H7 (cell line): ENCODE results near the gene IL33. TPM values are rescaled to one million over a fixed set of nuclear protein-coding genes. Genes with fewer than 3 reads are reported as not detected.

ENCODE experiments used
- DNase-seq: peaks from one replicate; pipeline ENCODE4 v3.0.0; 2012
- H3K27me3 ChIP-seq: 2 replicates; pipeline ENCODE4 v1.6.0; 2011; ENCODE audit warnings: mild to moderate bottlenecking, low read length; ENCODE audit not compliant: control insufficient read depth, insufficient read depth
- H3K36me3 ChIP-seq: replicated peaks from 2 replicates; pipeline ENCODE4 v1.5.1; 2011; ENCODE audit warnings: low read length; ENCODE audit not compliant: control insufficient read depth, insufficient read depth
- H3K4me3 ChIP-seq: 2 replicates; pipeline ENCODE4 v1.5.1; 2011; ENCODE audit warnings: low read depth, mild to moderate bottlenecking, control low read depth, low read length, moderate library complexity; ENCODE audit not compliant: insufficient read depth
- total RNA-seq: library from RNA; depleted of rRNA; stranded (reverse); fragments of >200 nt; shearing (Covaris generic); gene quantifications from 2 replicates; pipeline ENCODE4 v1.2.3, GENCODE V29; 2014

Gene IL33
- total RNA-seq, 1 experiment from 2014 or later: 1.2 TPM

DNA sequence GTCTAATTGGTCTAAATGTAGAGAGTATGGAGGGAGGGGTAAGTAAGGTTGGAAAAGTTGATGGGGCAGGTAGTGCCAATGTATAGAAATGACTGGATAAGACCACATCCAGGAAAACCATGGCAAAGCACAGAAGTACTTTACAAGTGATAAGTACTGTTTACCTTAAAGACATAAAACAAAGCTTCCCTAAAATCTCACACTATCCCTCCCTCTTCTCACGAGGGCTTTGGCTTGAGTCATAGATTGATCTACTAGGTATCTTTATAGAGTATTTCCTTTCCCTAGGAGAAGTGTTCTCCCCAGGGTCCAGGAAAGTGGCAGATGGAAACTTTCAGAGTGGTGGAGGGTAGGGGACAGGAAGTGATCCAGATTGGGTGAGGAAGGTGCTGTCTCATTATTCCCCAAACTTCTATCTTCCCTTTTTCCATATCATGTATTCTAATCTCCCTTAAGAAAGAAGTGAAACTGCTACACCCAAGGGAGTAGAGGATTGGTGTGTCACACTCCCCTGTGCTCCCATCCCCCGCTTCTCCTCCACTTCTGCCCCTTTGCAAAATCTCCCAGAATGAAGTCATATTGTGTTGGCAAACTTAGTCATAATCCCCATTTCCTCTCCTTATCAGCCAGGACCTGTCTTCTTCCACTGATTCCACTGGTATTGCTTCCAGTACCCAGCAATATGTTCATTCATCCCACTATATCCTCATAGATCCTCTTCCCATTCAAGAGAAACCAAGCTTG lies 14.6 kb downstream of the IL33 start:
- Histone ChIP-seq H3K36me3 (no peaks in the 10 kb centered on the region), H3K4me3 (no peak overlapping the region), H3K27me3 (no peaks in the 10 kb centered on the region)
- DNase-seq: no peak

DNA sequence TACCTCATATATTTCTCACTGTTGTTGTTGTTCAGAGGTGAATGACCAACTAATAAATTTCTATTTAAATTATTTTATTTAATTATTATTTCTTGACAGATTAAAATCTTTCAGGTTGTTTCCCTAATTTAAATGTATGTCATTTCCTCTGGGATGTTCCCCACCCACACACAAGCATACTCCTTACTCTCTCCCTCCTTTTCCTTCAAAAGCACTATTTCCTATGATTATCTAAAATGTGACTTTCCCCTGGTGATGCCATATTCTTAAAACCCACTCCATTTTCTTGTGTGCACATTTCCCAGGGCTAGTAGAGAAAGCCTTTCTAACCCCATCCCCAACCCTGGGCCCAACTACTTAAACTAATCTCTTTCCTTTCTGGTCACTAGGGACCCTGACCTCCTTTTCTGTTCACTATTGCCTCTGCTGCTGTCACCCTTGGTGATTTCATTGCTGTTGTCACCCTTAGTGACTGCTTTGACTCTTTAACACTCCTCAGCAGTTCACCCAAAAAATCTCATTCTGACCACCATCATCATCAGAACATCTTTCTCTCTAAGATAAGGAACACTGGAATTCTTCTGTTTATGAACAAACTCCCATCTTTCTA lies 16.8 kb downstream of the IL33 start:
- Histone ChIP-seq H3K27me3 (no peaks in the 10 kb centered on the region), H3K36me3 (no peaks in the 10 kb centered on the region), H3K4me3 (no peak overlapping the region)
- no peak for DNase-seq

- no peaks in the 10 kb centered on the region for H3K27me3 ChIP-seq
- no peak overlapping the region for H3K4me3 ChIP-seq
- H3K36me3 ChIP-seq: no peaks in the 10 kb centered on the region
- DNase-seq: no peak
Observed at GRCh38 chr9:6234014-6234413, 18.4 kb downstream of the IL33 start.

- H3K36me3 ChIP-seq: no peaks in the 10 kb centered on the region
- H3K4me3 ChIP-seq: no peak overlapping the region
- no peak for DNase-seq
- no peaks in the 10 kb centered on the region for H3K27me3 ChIP-seq
Observed at GRCh38 chr9:6237267-6237666, 21.7 kb downstream of the IL33 start.

GRCh38 chr9:6239048-6239461 lies 23.4 kb downstream of the IL33 start:
- DNase-seq: no peak
- Histone ChIP-seq H3K4me3 (no peak overlapping the region), H3K36me3 (no peaks in the 10 kb centered on the region), H3K27me3 (no peaks in the 10 kb centered on the region)

DNA sequence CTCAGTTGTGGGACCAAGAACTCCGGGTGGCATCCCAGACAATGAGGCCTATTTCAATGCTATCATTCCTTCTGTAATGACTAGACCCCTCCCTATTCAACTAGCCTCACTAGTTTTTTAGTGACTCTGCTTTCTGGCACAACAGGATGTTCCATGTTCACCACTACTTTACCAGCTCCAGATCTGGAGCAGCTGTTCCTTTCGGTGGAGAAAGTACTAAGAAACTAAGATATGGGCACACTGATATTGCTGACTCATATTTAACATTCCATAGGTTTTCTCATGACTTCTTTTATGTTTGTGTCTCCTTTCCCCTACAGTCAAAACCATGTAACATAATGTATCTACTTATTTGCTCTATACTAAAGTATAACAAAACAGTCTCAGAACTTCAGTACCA lies 24.1 kb downstream of the IL33 start:
- Histone ChIP-seq H3K36me3 (no peaks in the 10 kb centered on the region), H3K4me3 (no peak overlapping the region), H3K27me3 (no peaks in the 10 kb centered on the region)
- DNase-seq: no peak

DNA sequence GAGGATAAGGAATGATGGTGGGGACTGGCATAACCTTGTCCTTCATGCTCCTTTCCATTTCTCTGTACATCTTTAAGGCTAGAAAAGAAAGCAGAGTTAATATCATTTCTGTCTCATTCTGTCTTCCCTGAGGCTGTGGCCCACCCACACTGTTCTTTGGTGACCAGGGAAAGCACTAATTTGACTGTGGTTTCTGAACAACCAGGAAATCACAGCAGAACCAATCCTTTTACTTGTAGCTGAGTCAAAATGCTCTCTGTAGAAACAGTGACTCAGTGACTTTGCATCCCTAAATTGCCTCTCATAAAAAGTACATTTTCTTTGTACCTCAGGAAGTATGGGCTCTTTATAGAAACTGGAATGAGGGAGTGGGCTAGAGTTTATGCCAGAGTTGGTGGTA lies 28.1 kb downstream of the IL33 start:
- no peaks in the 10 kb centered on the region for H3K27me3 ChIP-seq
- H3K36me3 ChIP-seq: no peaks in the 10 kb centered on the region
- DNase-seq: no peak

GRCh38 chr9:6247266-6247665 lies 31.7 kb downstream of the IL33 start:
- no peak overlapping the region for H3K4me3 ChIP-seq
- DNase-seq: no peak
- no peaks in the 10 kb centered on the region for H3K27me3 ChIP-seq
- H3K36me3 ChIP-seq: no peaks in the 10 kb centered on the region

More for the DNA sequence above, 28.1 kb downstream of the IL33 start:
- H3K4me3 ChIP-seq: no peak overlapping the region

- H3K36me3 ChIP-seq: no peaks in the 10 kb centered on the region
- no peak for DNase-seq
- H3K27me3 ChIP-seq: no peaks in the 10 kb centered on the region
- H3K4me3 ChIP-seq: no peak overlapping the region
Observed at GRCh38 chr9:6268826-6269397, 53.3 kb downstream of the IL33 start.

- Histone ChIP-seq H3K4me3 (no peak overlapping the region), H3K27me3 (no peaks in the 10 kb centered on the region), H3K36me3 (no peaks in the 10 kb centered on the region)
- DNase-seq: no peak
Observed at GRCh38 chr9:6270896-6271295, 55.3 kb downstream of the IL33 start.

DNA sequence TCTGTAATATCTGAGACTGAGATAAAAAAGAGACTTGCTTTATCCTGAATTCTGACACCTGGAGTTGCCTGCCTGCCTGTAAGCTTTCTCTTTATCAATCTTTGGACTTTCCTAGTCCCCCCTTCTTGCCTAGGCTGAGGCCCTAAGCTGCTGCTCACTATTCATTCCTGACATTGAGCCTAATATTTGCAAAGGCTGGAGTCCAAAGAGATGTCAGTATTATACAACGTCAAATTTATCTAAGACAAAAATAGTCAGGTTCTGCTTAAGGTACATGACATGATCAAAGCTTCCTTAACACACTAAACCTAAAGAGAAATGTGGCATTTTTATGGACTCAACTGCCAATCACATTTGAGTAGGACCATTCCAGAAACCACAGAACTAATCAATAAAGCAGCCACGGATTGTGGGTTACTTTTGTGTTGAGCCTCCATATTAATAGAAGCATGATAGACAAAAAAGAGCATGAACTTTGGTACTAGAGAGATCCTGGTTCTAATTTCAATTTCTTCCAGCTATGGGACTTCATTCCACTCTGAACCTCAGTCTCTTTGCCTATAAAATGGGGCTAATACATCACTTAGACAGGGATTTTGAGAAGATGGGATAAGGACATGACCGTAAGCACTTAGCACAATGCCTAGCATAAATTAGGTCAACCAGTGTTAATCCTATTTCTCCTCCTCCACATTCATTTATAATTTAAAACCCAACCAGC lies 56.1 kb downstream of the IL33 start:
- no peak for DNase-seq
- no peak overlapping the region for H3K4me3 ChIP-seq
- no peaks in the 10 kb centered on the region for H3K36me3 ChIP-seq
- no peaks in the 10 kb centered on the region for H3K27me3 ChIP-seq

DNA sequence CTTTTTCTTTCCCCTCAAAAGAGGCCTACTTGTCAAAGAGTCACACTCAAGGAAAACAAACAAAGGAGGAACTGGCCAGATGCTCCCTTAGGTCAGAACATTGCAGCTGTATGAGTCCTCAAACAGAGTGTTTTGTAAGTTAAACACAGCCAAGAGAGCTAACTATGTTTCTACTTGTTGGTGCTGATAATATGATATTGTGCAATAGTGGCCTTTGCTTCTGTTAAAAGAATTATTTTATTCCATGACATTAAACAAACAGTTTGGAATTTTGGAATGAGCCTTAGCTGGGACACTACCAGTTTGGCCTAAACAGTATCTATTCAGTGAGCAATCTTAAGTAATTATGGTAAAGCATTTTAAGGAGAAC lies 56.6 kb downstream of the IL33 start:
- DNase-seq: no peak
- Histone ChIP-seq H3K27me3 (no peaks in the 10 kb centered on the region), H3K36me3 (no peaks in the 10 kb centered on the region), H3K4me3 (no peak overlapping the region)

DNA sequence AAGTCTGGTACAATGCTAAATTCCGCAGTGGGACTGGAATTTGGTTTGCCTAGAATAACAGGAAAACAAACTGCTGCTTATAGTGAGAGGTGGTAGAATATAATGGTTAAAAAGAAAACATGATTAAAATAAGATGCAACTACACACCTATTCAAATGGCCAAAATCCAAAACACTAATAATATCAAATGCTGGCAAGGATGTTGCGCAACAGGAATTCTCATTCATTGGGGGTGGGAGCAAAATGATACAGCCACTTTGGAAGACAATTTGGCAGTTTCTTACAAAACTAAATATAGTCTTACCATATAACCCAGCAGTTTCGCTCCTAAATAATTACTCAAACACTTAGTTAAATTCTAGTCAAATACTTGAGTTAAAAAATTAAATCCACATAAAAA lies 61.8 kb downstream of the IL33 start:
- no peaks in the 10 kb centered on the region for H3K36me3 ChIP-seq
- H3K4me3 ChIP-seq: no peak overlapping the region
- no peaks in the 10 kb centered on the region for H3K27me3 ChIP-seq
- no peak for DNase-seq

GRCh38 chr9:6301858-6302257 lies 86.3 kb downstream of the IL33 start:
- no peak overlapping the region for H3K4me3 ChIP-seq
- H3K27me3 ChIP-seq: no peaks in the 10 kb centered on the region
- no peak for DNase-seq
- no peaks in the 10 kb centered on the region for H3K36me3 ChIP-seq

GRCh38 chr9:6302417-6302816 lies 86.8 kb downstream of the IL33 start:
- DNase-seq: no peak
- H3K36me3 ChIP-seq: no peaks in the 10 kb centered on the region
- H3K27me3 ChIP-seq: no peaks in the 10 kb centered on the region
- no peak overlapping the region for H3K4me3 ChIP-seq
